Nephron (organoid): ENCODE results near the gene RUNX2.
A peak's percentile ranks its signal among the peaks of the same experiment; 100 is the strongest.

Experiments used
- H3K27ac Mint-ChIP-seq, 3 experiments: 2 replicates each; pipeline ENCODE4 v1.8.0; 2020; ENCODE audit warnings: mixed read lengths in 3 of 3, mild to moderate bottlenecking in 2 of 3, moderate library complexity in 1 of 3
- H3K27me3 Mint-ChIP-seq: 2 replicates; pipeline ENCODE4 v1.8.0; 2021; ENCODE audit warnings: low read depth, mild to moderate bottlenecking, moderate library complexity, mixed read lengths
- H3K36me3 Mint-ChIP-seq: 2 replicates; pipeline ENCODE4 v1.8.0; 2020; ENCODE audit warnings: low read depth, mixed read lengths
- H3K4me1 Mint-ChIP-seq: 2 replicates; pipeline ENCODE4 v1.8.0; 2020; ENCODE audit warnings: mixed read lengths
- H3K4me3 Mint-ChIP-seq, 3 experiments: 2 replicates each; pipeline ENCODE4 v1.8.0; 2020; ENCODE audit warnings: mild to moderate bottlenecking in 3 of 3, mixed read lengths in 3 of 3, moderate library complexity in 2 of 3
- H3K9me3 Mint-ChIP-seq: 2 replicates; pipeline ENCODE4 v1.8.0; 2020; ENCODE audit warnings: mixed read lengths
- TF ChIP-seq, protein P1 (sequence below), 3 experiments: fragments of 200-600 bp; sonication (generic); IDR thresholded peaks; one replicate each; pipeline ENCODE4 v1.5.0; 2021; ENCODE audit warnings: antibody characterized with exemption in 3 of 3; ENCODE audit not compliant: unreplicated experiment in 3 of 3

RUNX2 gene

DNA sequence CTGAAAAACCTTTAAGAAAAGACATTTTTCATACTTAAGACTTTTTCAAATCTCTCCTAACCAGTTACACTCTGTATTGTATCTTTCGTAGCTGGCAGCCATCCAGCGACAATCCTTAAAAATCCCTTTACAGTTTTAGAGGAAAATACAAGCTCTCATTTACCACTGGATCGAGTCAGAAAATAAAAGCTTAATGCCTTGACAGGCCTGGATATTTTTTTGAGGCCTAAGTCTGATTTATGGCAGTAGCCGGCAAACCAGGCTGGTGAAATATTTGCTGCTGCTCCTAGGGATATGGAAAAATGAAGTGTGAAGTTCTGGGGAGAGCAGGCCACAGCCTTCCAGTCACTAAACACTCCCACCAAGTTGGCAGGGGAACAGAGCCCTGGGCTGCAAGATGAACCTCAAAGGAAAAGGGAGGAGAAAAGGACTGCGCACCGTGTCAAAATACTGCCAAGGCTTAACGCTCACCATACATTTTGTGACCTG lies 262.6 kb downstream of the RUNX2 start:
- Mint-ChIP-seq H3K4me1 (peaks cover 66% of the 10 kb centered on the region), H3K27ac (peak overlapping the region; percentile 76 to 86 (median 83)), H3K9me3 (no peaks in the 10 kb centered on the region), H3K27me3 (peaks cover 77% of the 10 kb centered on the region), H3K4me3 (peak overlapping the region; percentile 14 to 37 (median 20)), H3K36me3 (no peaks in the 10 kb centered on the region)
- TF ChIP-seq, protein P1, sequence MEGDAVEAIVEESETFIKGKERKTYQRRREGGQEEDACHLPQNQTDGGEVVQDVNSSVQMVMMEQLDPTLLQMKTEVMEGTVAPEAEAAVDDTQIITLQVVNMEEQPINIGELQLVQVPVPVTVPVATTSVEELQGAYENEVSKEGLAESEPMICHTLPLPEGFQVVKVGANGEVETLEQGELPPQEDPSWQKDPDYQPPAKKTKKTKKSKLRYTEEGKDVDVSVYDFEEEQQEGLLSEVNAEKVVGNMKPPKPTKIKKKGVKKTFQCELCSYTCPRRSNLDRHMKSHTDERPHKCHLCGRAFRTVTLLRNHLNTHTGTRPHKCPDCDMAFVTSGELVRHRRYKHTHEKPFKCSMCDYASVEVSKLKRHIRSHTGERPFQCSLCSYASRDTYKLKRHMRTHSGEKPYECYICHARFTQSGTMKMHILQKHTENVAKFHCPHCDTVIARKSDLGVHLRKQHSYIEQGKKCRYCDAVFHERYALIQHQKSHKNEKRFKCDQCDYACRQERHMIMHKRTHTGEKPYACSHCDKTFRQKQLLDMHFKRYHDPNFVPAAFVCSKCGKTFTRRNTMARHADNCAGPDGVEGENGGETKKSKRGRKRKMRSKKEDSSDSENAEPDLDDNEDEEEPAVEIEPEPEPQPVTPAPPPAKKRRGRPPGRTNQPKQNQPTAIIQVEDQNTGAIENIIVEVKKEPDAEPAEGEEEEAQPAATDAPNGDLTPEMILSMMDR (IDR thresholded peaks at IDR 0.05; ENCODE audit: unreplicated experiment in 3 of 3), result no peak

DNA sequence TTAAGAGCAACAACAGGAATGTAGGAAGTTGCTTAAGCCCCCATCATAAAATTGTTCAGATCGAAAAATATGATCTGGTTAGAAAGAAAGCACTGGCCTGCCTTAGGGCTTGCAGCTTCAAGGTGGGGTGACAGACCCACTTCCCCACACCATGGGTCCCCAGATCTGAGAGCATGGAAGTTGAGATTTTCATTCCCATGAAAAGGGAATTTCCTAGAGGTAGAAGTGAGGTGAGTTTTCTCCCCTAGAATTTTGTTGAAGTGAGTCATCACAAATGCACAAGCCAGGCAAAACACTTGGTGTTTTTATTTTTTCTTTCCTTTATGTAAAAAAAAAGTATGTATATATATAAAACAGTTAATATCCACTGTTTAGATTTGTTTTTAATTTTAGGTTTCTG lies 263.2 kb downstream of the RUNX2 start:
- Mint-ChIP-seq H3K4me3 (peak overlapping the region; percentile 10 to 41 (median 20)), H3K4me1 (peaks cover 69% of the 10 kb centered on the region), H3K9me3 (no peaks in the 10 kb centered on the region), H3K27me3 (peaks cover 77% of the 10 kb centered on the region), H3K36me3 (no peaks in the 10 kb centered on the region), H3K27ac (peak overlapping the region; percentile 76 to 86 (median 83))
- TF ChIP-seq, protein P1 (IDR thresholded peaks at IDR 0.05; ENCODE audit: unreplicated experiment in 3 of 3), result no peak

DNA sequence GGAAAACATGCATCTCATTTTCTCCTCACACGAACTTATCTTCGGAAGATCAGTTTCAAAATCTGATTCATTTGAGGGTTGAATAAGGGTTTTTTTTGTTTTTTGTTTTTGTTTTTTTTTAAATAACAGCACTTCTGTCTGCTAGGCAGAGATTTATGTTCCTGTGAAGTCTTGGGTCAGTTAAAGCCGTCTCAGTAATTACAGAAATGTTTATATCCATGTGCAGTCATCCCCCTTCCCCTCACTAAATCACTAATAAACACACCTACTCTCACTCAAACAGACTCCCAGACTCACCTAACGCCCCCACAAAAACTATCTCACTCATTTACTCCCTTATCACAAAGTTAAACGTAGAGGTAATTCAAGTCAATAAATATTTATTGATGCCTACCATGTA lies 263.8 kb downstream of the RUNX2 start:
- TF ChIP-seq, protein P1 (IDR thresholded peaks at IDR 0.05; ENCODE audit: unreplicated experiment in 3 of 3), result no peak
- H3K4me1 Mint-ChIP-seq, result peaks cover 67% of the 10 kb centered on the region
- H3K27me3 Mint-ChIP-seq, result peaks cover 75% of the 10 kb centered on the region
- peak overlapping the region; percentile 17 to 86 (median 76) for H3K27ac Mint-ChIP-seq
- H3K4me3 Mint-ChIP-seq, result peak overlapping the region in 1 of 3 experiments; percentile 4
- no peaks in the 10 kb centered on the region for H3K36me3 Mint-ChIP-seq
- H3K9me3 Mint-ChIP-seq, result no peaks in the 10 kb centered on the region

DNA sequence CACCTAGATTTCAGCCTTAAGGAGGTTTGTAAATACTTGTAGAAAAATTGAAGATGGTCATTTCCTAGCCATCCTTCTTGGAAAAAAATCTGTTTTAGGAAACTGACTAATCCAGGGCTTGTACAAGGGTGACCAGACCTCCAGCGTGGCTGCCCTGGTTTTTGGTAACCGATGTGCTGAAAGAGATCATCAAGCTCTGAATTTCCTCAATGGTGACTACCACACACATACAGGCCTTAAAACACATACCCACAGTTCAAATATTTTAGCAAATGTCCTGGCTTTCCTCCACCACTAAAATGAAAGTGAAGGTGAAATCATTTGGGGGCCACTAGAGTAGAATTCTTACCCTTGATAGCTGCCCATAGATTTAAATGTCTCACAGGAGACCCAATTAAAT lies 264.9 kb downstream of the RUNX2 start:
- Mint-ChIP-seq H3K9me3 (peaks cover 1% of the 10 kb centered on the region), H3K4me1 (peaks cover 58% of the 10 kb centered on the region), H3K36me3 (no peaks in the 10 kb centered on the region), H3K4me3 (no peak overlapping the region), H3K27me3 (peaks cover 74% of the 10 kb centered on the region), H3K27ac (no peak overlapping the region)
- TF ChIP-seq, protein P1 (IDR thresholded peaks at IDR 0.05; ENCODE audit: unreplicated experiment in 3 of 3), result no peak

DNA sequence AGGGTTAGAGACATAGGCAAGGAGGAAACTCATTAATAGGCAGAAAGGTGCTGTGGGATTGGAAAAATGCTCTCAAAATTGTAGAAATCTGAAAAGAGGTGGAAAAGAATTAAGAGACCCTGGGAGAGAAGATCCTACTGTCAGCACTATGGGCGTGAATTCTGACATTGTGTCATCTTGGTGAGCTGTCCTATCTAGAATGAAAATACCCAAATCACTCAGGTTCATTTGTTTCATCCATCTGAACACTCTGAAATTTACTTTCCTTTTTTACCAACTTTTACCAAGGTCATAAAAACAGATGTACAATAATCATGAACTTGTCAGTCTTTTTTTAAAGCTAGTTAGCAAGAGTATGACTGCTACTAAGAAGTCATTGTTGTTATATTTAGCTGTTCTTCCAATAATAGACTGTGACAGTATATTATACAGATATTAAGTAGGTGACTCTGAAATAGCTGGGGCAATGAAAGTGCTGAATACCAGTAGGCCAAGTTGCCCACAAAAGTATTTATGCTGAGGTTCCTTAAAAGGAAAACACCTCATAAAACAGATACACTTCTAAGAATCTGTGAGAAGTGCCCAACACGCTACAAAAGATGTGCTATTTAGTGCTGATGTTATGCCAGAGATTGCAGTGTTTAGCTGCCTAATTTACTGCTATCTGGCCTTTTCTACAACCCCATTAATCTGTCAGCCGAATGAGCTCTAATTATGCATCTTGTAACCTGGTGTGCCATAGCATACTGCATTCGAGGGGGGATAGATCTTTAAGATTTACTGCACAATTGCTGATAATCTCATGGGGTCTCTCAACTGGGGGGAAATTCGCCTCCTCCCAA lies 267.1 kb downstream of the RUNX2 start:
- TF ChIP-seq, protein P1 (IDR thresholded peaks at IDR 0.05; ENCODE audit: unreplicated experiment in 3 of 3), result no peak
- peaks cover 40% of the 10 kb centered on the region for H3K4me1 Mint-ChIP-seq
- no peak overlapping the region for H3K27ac Mint-ChIP-seq
- H3K27me3 Mint-ChIP-seq, result peaks cover 64% of the 10 kb centered on the region
- H3K9me3 Mint-ChIP-seq, result peaks cover 8% of the 10 kb centered on the region
- peaks cover 4% of the 10 kb centered on the region for H3K36me3 Mint-ChIP-seq
- H3K4me3 Mint-ChIP-seq, result no peak overlapping the region
